Lower leg skin (tissue), 3 donors: ENCODE data around the gene C1QTNF12.

ENCODE experiments used
- POLR2A ChIP-seq, 2 donors: fragments of 450-650 bp; IDR thresholded peaks; one replicate each; pipeline ENCODE4 v1.6.1; 2016 to 2017; ENCODE audit warnings: antibody characterized with exemption in 2 of 2, mild to moderate bottlenecking in 1 of 2, moderate library complexity in 1 of 2
- TF ChIP-seq, protein P1 (sequence below), 3 donors: fragments of 450-650 bp; IDR thresholded peaks; one replicate each; pipeline ENCODE4 v1.5.1; 2016; ENCODE audit warnings: antibody characterized with exemption in 3 of 3, mild to moderate bottlenecking in 3 of 3, moderate library complexity in 2 of 3

DNA sequence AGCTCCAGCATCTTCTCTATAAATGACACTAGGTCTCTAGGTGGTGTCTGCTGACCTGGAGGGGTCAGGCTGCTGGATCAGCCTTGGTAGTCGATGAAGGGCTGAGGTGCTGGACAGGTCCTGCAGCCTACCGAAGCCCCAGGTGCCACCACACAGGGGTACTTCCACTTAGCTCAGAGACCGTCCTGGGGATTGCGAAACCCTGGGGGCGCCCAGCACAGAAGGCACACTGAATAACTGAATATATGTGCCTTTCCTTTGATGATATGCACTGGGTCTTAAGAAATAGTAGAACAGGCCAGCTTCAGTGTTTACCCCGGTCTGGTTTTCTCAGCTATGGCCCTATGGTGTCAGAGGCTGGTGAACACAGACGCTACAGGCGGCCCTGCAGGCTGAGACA lies 16.2 kb upstream of the C1QTNF12 start:
- TF ChIP-seq, protein P1, sequence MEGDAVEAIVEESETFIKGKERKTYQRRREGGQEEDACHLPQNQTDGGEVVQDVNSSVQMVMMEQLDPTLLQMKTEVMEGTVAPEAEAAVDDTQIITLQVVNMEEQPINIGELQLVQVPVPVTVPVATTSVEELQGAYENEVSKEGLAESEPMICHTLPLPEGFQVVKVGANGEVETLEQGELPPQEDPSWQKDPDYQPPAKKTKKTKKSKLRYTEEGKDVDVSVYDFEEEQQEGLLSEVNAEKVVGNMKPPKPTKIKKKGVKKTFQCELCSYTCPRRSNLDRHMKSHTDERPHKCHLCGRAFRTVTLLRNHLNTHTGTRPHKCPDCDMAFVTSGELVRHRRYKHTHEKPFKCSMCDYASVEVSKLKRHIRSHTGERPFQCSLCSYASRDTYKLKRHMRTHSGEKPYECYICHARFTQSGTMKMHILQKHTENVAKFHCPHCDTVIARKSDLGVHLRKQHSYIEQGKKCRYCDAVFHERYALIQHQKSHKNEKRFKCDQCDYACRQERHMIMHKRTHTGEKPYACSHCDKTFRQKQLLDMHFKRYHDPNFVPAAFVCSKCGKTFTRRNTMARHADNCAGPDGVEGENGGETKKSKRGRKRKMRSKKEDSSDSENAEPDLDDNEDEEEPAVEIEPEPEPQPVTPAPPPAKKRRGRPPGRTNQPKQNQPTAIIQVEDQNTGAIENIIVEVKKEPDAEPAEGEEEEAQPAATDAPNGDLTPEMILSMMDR (IDR thresholded peaks at IDR 0.05): no peak
- no peak for TF ChIP-seq POLR2A (IDR thresholded peaks at IDR 0.05)
